Small intestine (tissue), 7 donors: ENCODE data around the gene BLOC1S6. TPM values are rescaled to one million over a fixed set of nuclear protein-coding genes. Genes with fewer than 3 reads are reported as not detected.
"Not testable (repeated sequence)": the region's sequence is repeated elsewhere in the genome, so short reads cannot be mapped to it uniquely, and the experiment has no call there.

ENCODE experiments used
- DNase-seq, 2 donors: peaks; one replicate each; pipeline versions ENCODE4 v3.0.0 to v3.0.0-alpha.2; 2013
- FAIRE-seq: peaks from 2 replicates; lab custom pipeline; 2012; peaks lifted over from hg19 to GRCh38; lab: Jason Lieb, UNC
- H3K27ac ChIP-seq, 3 donors: one replicate each; pipeline ENCODE4 v1.5.1; 2013; ENCODE audit warnings: low read length in 2 of 3, mild to moderate bottlenecking in 2 of 3, control low read depth in 1 of 3, inconsistent platforms in 1 of 3, low read depth in 1 of 3, moderate library complexity in 1 of 3
- H3K27me3 ChIP-seq, 3 donors: one replicate each; pipeline ENCODE4 v1.6.1; 2013; ENCODE audit warnings: low read length in 3 of 3, inconsistent platforms in 1 of 3; ENCODE audit not compliant: control insufficient read depth in 3 of 3, insufficient read depth in 3 of 3
- H3K36me3 ChIP-seq, 3 donors: one replicate each; pipeline ENCODE4 v1.6.1; 2013; ENCODE audit warnings: low read length in 3 of 3, inconsistent platforms in 1 of 3, low read depth in 1 of 3, mild to moderate bottlenecking in 1 of 3, moderate library complexity in 1 of 3; ENCODE audit not compliant: control insufficient read depth in 3 of 3, insufficient read depth in 2 of 3
- H3K4me1 ChIP-seq, 3 donors: one replicate each; pipeline ENCODE4 v1.6.1; 2013; ENCODE audit warnings: low read length in 2 of 3, inconsistent platforms in 1 of 3, low read depth in 1 of 3, mild to moderate bottlenecking in 1 of 3, moderate library complexity in 1 of 3; ENCODE audit not compliant: control insufficient read depth in 3 of 3, insufficient read depth in 2 of 3
- H3K4me3 ChIP-seq, 3 donors: one replicate each; pipeline ENCODE4 v1.5.1; 2013; ENCODE audit warnings: low read length in 3 of 3, control low read depth in 1 of 3, inconsistent platforms in 1 of 3, low read depth in 1 of 3, mild to moderate bottlenecking in 1 of 3, moderate library complexity in 1 of 3
- H3K9me3 ChIP-seq, 2 donors: one replicate each; pipeline ENCODE4 v1.6.1; 2013; ENCODE audit warnings: low read depth in 1 of 2, low read length in 1 of 2; ENCODE audit not compliant: control insufficient read depth in 2 of 2, insufficient read depth in 1 of 2
- WGBS, 3 donors: extraction: QIAGEN DNeasy Blood & Tissue Kit; methylation state at CpG; one replicate each; pipeline ENCODE4 v1.1.7; 2013; 5-methylcytosine and 5-hydroxymethylcytosine counted together
- polyA plus RNA-seq, 4 donors: library from polyadenylated mRNA; stranded (reverse) in 3 of 4; unstranded in 1 of 4; fragments of 200-250 nt in 3 of 4; fragments of 120-200 nt in 1 of 4; gene quantifications; one replicate each; pipeline versions ENCODE4 v1.2.1 to v1.2.3, GENCODE V29; 2013
- donor health status: healthy with polysubstance abuse.
- donor health status: control.
- donor health status: control.
- donor health status: Bipolar disorder and iron deficiency.
- donor health status: healthy.

Gene BLOC1S6
- polyA plus RNA-seq, 4 donors = 14.3 to 43.0 (median 21.8) TPM

- not testable (repeated sequence) for FAIRE-seq, DNase-seq, H3K9me3 ChIP-seq, H3K27me3 ChIP-seq, H3K36me3 ChIP-seq, H3K4me3 ChIP-seq, H3K27ac ChIP-seq
- WGBS, 3 donors = 81 to 93% (median 85%) methylated on average over 11 of the region's 11 CpGs
- H3K4me1 ChIP-seq = peaks cover 0 to 27% (median 19%) of the 10 kb centered on the region in 3 donors
Measured at GRCh38 chr15:45650007-45650406, 62.8 kb downstream of the BLOC1S6 start.

- Histone ChIP-seq H3K27me3 (no peaks in the 10 kb centered on the region), H3K9me3 (no peaks in the 10 kb centered on the region), H3K4me3 (no peak overlapping the region), H3K36me3 (peaks cover 0 to 6% (median 0%) of the 10 kb centered on the region in 3 donors), H3K4me1 (peaks cover 0 to 17% (median 9%) of the 10 kb centered on the region in 3 donors), H3K27ac (no peak overlapping the region)
- no peak for DNase-seq
- 97 to 98% (median 98%) methylated on average over 23 to 35 of the region's 35 CpGs for WGBS, 3 donors
- no peak for FAIRE-seq
Measured at GRCh38 chr15:45650889-45651525, 63.8 kb downstream of the BLOC1S6 start.

- DNase-seq (no peak), FAIRE-seq (no peak)
- peaks cover 0 to 8% (median 0%) of the 10 kb centered on the region in 3 donors for H3K36me3 ChIP-seq
- no peak overlapping the region for H3K27ac ChIP-seq
- no peak overlapping the region for H3K4me3 ChIP-seq
- no peaks in the 10 kb centered on the region for H3K27me3 ChIP-seq
- WGBS, 3 donors = 61 to 70% (median 63%) methylated on average over 3 of the region's 3 CpGs
- H3K9me3 ChIP-seq = no peaks in the 10 kb centered on the region
- H3K4me1 ChIP-seq = peaks cover 2 to 22% (median 19%) of the 10 kb centered on the region in 3 donors
Measured at GRCh38 chr15:45653702-45654424, 66.7 kb downstream of the BLOC1S6 start.

GRCh38 chr15:45654749-45655148 is 67.6 kb downstream of the BLOC1S6 start:
- no peak for FAIRE-seq
- 88 to 94% (median 89%) methylated on average over 6 of the region's 6 CpGs for WGBS, 3 donors
- H3K27ac ChIP-seq = no peak overlapping the region
- H3K4me1 ChIP-seq = peaks cover 2 to 22% (median 19%) of the 10 kb centered on the region in 3 donors
- H3K27me3 ChIP-seq = no peaks in the 10 kb centered on the region
- peaks cover 0 to 11% (median 2%) of the 10 kb centered on the region in 3 donors for H3K36me3 ChIP-seq
- no peak for DNase-seq
- no peaks in the 10 kb centered on the region for H3K9me3 ChIP-seq
- no peak overlapping the region for H3K4me3 ChIP-seq

GRCh38 chr15:45657254-45657653 is 70.1 kb downstream of the BLOC1S6 start:
- Histone ChIP-seq H3K4me3 (no peak overlapping the region), H3K27me3 (no peaks in the 10 kb centered on the region), H3K9me3 (no peaks in the 10 kb centered on the region), H3K27ac (peak overlapping the region in 2 of 3 donors; percentile 18 to 62), H3K36me3 (peaks cover 4 to 10% (median 7%) of the 10 kb centered on the region in 3 donors), H3K4me1 (peaks cover 2 to 22% (median 19%) of the 10 kb centered on the region in 3 donors)
- peak; percentile 48 to 63 for DNase-seq
- WGBS, 3 donors = 44 to 66% (median 49%) methylated on average over 2 of the region's 2 CpGs
- FAIRE-seq = no peak

- H3K27ac ChIP-seq = peak overlapping the region in 2 of 3 donors; percentile 18 to 62
- no peaks in the 10 kb centered on the region for H3K27me3 ChIP-seq
- H3K4me3 ChIP-seq = no peak overlapping the region
- FAIRE-seq (no peak), DNase-seq (peak; percentile 45 to 60)
- H3K4me1 ChIP-seq = peaks cover 2 to 22% (median 19%) of the 10 kb centered on the region in 3 donors
- WGBS, 3 donors = 25 to 55% (median 36%) methylated on average over 8 of the region's 8 CpGs
- H3K9me3 ChIP-seq = no peaks in the 10 kb centered on the region
- peaks cover 7 to 17% (median 9%) of the 10 kb centered on the region in 3 donors for H3K36me3 ChIP-seq
Measured at GRCh38 chr15:45657764-45658545, 70.8 kb downstream of the BLOC1S6 start.
